ENCODE measurements around the gene PTPRCAP. TPM values are rescaled to one million over a fixed set of nuclear protein-coding genes. Genes with fewer than 3 reads are reported as not detected.
A peak's percentile ranks its signal among the peaks of the same experiment; 100 is the strongest.

PTPRCAP gene
- total and polyA plus RNA-seq, 10 of the 15 experiments (the other 5 are each of a cell fraction or from before 2014, with no cell fraction given): 4.7 to 266 (median 125) TPM

DNA sequence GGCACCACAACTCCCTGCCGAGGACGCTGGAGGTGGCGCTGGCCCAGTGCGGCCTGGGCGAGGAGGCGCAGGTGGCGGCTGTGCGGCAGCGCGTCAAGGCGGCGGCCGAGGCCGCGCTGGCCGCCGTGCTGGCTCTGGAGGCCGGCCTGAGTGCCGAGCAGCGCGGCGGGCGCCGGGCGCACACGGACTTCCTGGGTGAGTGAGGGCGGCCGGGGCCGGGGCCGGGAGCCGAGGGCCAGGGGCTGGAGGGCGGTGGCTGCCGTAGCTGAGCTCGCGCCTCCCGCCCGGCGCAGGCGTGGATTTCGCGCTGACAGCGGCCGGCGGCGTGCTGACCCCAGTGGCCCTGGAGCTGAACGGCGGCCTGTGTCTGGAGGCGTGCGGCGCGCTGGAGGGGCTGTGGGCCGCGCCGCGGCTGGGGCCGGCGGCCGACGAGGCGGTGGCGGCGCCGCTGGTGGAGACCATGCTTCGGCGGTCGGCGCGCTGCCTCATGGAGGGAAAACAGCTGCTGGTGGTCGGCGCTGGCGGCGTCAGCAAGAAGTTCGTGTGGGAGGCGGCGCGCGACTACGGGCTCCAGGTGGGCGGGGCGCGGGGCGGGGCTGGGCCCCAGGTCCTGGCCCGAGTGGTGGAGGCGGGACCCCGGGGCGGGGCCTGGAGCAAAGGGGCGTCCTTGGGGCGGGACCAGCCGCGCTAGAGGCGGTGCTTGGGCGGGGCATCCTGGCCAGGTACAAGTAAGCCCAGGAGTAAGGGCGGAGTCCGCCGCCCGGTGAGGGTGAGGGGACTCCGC is 16.6 kb downstream of the PTPRCAP start (continued):
- TF ChIP-seq MTA2 (IDR thresholded peaks at IDR 0.05; ENCODE audit: low read depth): no peak
- no peak for TF ChIP-seq TAF1 (IDR thresholded peaks at IDR 0.05; ENCODE audit: borderline replicate concordance, low read depth, low read length)
- no peak for TF ChIP-seq E2F8 (IDR thresholded peaks at IDR 0.05; ENCODE audit: low read depth, partially characterized antibody)
- TF ChIP-seq YY1 (IDR thresholded peaks at IDR 0.05; ENCODE audit: low read depth, low read length): no peak
- 0 out of 2 replicates have a peak, but pooled peaks have one; percentile 41 for TF ChIP-seq ZNF24 (IDR thresholded peaks at IDR 0.05)
- TF ChIP-seq ATF7 (IDR thresholded peaks at IDR 0.05; ENCODE audit: low read depth): no peak
- TF ChIP-seq, protein P1, sequence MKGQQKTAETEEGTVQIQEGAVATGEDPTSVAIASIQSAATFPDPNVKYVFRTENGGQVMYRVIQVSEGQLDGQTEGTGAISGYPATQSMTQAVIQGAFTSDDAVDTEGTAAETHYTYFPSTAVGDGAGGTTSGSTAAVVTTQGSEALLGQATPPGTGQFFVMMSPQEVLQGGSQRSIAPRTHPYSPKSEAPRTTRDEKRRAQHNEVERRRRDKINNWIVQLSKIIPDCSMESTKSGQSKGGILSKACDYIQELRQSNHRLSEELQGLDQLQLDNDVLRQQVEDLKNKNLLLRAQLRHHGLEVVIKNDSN (IDR thresholded peaks at IDR 0.05; ENCODE audit: borderline replicate concordance, extremely low read length, insufficient read depth, low read depth, low read length): no peak
- TF ChIP-seq ZSCAN29 (IDR thresholded peaks at IDR 0.05): no peak; the same call in 1 of the 2 replicates
- no peak for TF ChIP-seq MTA3 (IDR thresholded peaks at IDR 0.05; ENCODE audit: borderline replicate concordance, low read length)
- TF ChIP-seq MEF2A (IDR thresholded peaks at IDR 0.05; ENCODE audit: insufficient read depth, low read depth, low read length): no peak
- no peak for TF ChIP-seq E2F4 (IDR thresholded peaks at IDR 0.05; ENCODE audit: low read depth, low read length)
- TF ChIP-seq MEF2B (IDR thresholded peaks at IDR 0.05; ENCODE audit: partially characterized antibody, poor library complexity, severe bottlenecking): no peak
- no peak for TF ChIP-seq JUND (IDR thresholded peaks at IDR 0.05; ENCODE audit: low read depth, low read length)
- no peak for TF ChIP-seq BCL11A (IDR thresholded peaks at IDR 0.05; ENCODE audit: low read depth, low read length)
- no peak for TF ChIP-seq ZNF207 (IDR thresholded peaks at IDR 0.05; ENCODE audit: borderline replicate concordance)
- TF ChIP-seq HDAC6 (IDR thresholded peaks at IDR 0.05; ENCODE audit: unreplicated experiment): no peak
- TF ChIP-seq TCF3 (IDR thresholded peaks at IDR 0.05; ENCODE audit: borderline replicate concordance, insufficient read depth, low read depth, low read length): peak; percentile 90
- TF ChIP-seq EED (IDR thresholded peaks at IDR 0.05; ENCODE audit: low read depth): no peak
- no peak for TF ChIP-seq GABPA (IDR thresholded peaks at IDR 0.05; ENCODE audit: low read depth)
- peak; percentile 75 for TF ChIP-seq IKZF1 (conservative IDR thresholded peaks at IDR 0.05)
- no peak for TF ChIP-seq ZNF622 (IDR thresholded peaks at IDR 0.05)
- no peak for TF ChIP-seq ETV6 (conservative IDR thresholded peaks at IDR 0.05 in 1 of 2, IDR thresholded peaks at IDR 0.05 in 1 of 2; ENCODE audit: borderline replicate concordance in 1 of 2, low read depth in 1 of 2)
- TF ChIP-seq, protein P2, sequence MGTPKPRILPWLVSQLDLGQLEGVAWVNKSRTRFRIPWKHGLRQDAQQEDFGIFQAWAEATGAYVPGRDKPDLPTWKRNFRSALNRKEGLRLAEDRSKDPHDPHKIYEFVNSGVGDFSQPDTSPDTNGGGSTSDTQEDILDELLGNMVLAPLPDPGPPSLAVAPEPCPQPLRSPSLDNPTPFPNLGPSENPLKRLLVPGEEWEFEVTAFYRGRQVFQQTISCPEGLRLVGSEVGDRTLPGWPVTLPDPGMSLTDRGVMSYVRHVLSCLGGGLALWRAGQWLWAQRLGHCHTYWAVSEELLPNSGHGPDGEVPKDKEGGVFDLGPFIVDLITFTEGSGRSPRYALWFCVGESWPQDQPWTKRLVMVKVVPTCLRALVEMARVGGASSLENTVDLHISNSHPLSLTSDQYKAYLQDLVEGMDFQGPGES (IDR thresholded peaks at IDR 0.05): no peak
- TF ChIP-seq NFIC (IDR thresholded peaks at IDR 0.05; ENCODE audit: low read depth, low read length): no peak
- TF ChIP-seq ZBED1 (IDR thresholded peaks at IDR 0.05; ENCODE audit: borderline replicate concordance): no peak
- peak; percentile 45; the same call in 1 of the 2 replicates for TF ChIP-seq ZNF217 (IDR thresholded peaks at IDR 0.05)

Measured in GM12878 (cell line).